VCaP (cell line): ENCODE measurements around the gene IFNAR2.
"Not testable (repeated sequence)": the region's sequence is repeated elsewhere in the genome, so short reads cannot be mapped to it uniquely, and the experiment has no call there.

Source experiments
- H3K27ac ChIP-seq: fragments of 450-650 bp; 2 replicates; pipeline ENCODE4 v1.5.1; 2017
- CTCF ChIP-seq: fragments of 450-650 bp; conservative IDR thresholded peaks from 2 replicates; pipeline ENCODE4 v1.5.1; 2017; ENCODE audit warnings: mild to moderate bottlenecking, moderate library complexity

The IFNAR2 gene

GRCh38 chr21:33238565-33239255, 9.0 kb downstream of the IFNAR2 start:
- TF ChIP-seq CTCF, result no peak

GRCh38 chr21:33239559-33240127, 9.9 kb downstream of the IFNAR2 start:
- H3K27ac ChIP-seq, result not testable (repeated sequence)

More at GRCh38 chr21:33238565-33239255, 9.0 kb downstream of the IFNAR2 start:
- H3K27ac ChIP-seq, result no peak overlapping the region

GRCh38 chr21:33240404-33240803, 10.7 kb downstream of the IFNAR2 start:
- TF ChIP-seq CTCF, result no peak
- H3K27ac ChIP-seq, result no peak overlapping the region

GRCh38 chr21:33241846-33242245, 12.1 kb downstream of the IFNAR2 start:
- no peak overlapping the region for H3K27ac ChIP-seq
- no peak for TF ChIP-seq CTCF

GRCh38 chr21:33242846-33243245, 13.1 kb downstream of the IFNAR2 start:
- not testable (repeated sequence) for H3K27ac ChIP-seq

GRCh38 chr21:33244082-33244778, 14.5 kb downstream of the IFNAR2 start:
- TF ChIP-seq CTCF, result no peak

GRCh38 chr21:33244779-33245105, 15.0 kb downstream of the IFNAR2 start:
- no peak overlapping the region for H3K27ac ChIP-seq
- TF ChIP-seq CTCF, result no peak

More at GRCh38 chr21:33244082-33244778, 14.5 kb downstream of the IFNAR2 start:
- no peak overlapping the region for H3K27ac ChIP-seq

- TF ChIP-seq CTCF, result no peak
- H3K27ac ChIP-seq, result no peak overlapping the region
Measured at GRCh38 chr21:33245289-33245918, 15.7 kb downstream of the IFNAR2 start.
